Fibroblast of skin of scalp (primary cell): ENCODE results near the gene STYXL1.

Experiments
- DNase-seq: peaks from one replicate; pipeline ENCODE4 v3.0.0-alpha.2; 2013

Gene STYXL1

GRCh38 chr7:75991531-75992082, 56.2 kb downstream of the STYXL1 start:
- no peak for DNase-seq

DNA sequence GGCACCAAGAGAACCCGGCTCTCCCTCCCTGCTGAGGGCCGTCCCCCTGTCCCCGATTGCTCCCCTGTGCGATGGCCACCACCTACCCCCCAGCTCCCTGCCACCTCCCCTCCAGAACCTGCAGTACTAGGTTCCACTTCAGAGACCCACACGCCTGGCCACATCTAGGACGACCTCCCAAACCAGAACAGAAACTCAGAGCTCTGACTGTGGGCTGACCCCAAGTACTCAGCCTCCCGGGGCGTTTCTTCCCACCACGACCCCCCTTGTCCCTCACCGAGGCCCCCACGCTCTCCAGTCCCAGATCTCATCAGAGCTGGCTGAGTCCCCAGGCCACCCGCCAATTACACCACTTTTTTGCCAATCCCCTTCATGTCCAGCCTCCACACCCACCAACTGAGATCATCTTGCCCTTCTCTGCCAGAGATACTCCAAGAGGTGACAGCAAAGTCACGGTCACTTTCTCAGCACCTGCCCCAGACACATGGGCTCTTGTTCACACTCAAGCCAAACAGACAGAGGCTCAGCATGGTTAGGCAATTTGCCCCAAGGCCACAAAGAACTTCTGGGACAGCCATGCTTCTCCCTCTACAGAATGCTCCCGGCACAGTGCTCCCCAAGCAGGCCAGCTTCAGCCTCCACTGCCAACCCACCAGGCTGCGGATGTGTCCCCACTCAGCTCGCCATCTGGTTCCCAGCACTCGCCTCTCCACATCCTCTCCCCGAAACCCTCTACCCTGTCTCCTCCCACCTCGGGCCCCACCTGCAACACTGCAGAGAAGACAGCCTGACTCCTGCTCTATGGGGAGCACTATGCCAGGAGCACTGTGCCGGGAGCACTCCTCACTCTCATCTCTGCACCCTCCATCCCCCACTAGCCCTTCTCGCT, 58.1 kb downstream of the STYXL1 start:
- no peak for DNase-seq

- no peak for DNase-seq
Measured at GRCh38 chr7:75988568-75989499, 59.0 kb downstream of the STYXL1 start.

GRCh38 chr7:75987805-75988567, 59.8 kb downstream of the STYXL1 start:
- DNase-seq, result no peak

GRCh38 chr7:75987026-75987804, 60.6 kb downstream of the STYXL1 start:
- DNase-seq, result no peak

DNA sequence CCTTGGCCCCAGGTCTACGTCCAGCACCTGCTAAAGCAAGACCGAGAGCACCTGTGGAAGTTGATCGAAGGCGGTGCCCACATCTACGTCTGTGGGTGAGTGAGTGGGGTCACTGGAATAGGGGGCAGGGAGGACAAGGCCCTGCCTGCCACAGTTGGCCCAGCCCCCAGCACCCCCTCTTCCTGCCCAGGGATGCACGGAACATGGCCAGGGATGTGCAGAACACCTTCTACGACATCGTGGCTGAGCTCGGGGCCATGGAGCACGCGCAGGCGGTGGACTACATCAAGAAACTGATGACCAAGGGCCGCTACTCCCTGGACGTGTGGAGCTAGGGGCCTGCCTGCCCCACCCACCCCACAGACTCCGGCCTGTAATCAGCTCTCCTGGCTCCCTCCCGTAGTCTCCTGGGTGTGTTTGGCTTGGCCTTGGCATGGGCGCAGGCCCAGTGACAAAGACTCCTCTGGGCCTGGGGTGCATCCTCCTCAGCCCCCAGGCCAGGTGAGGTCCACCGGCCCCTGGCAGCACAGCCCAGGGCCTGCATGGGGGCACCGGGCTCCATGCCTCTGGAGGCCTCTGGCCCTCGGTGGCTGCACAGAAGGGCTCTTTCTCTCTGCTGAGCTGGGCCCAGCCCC, 61.5 kb downstream of the STYXL1 start:
- no peak for DNase-seq

DNA sequence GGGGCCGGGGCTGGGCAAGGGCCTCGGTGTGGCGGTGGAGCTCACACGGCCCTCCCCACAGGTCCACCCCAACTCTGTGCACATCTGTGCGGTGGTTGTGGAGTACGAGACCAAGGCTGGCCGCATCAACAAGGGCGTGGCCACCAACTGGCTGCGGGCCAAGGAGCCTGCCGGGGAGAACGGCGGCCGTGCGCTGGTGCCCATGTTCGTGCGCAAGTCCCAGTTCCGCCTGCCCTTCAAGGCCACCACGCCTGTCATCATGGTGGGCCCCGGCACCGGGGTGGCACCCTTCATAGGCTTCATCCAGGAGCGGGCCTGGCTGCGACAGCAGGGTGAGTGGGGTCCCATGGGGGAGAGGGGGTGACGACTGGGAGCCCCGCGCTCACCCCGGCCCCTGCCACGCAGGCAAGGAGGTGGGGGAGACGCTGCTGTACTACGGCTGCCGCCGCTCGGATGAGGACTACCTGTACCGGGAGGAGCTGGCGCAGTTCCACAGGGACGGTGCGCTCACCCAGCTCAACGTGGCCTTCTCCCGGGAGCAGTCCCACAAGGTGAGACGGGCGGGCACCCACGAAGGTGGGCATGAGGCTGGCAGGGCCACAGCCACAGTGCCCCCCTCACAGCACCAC, 62.2 kb downstream of the STYXL1 start:
- no peak for DNase-seq

- no peak for DNase-seq
Measured at GRCh38 chr7:75985009-75985517, 62.7 kb downstream of the STYXL1 start.

GRCh38 chr7:75984130-75985008, 63.4 kb downstream of the STYXL1 start:
- no peak for DNase-seq

- DNase-seq, result no peak
Measured at GRCh38 chr7:75983471-75984129, 64.2 kb downstream of the STYXL1 start.

GRCh38 chr7:75982306-75983064, 65.3 kb downstream of the STYXL1 start:
- DNase-seq, result no peak

- DNase-seq, result no peak
Measured at GRCh38 chr7:75981453-75982305, 66.1 kb downstream of the STYXL1 start.

- no peak for DNase-seq
Measured at GRCh38 chr7:75981203-75981452, 66.7 kb downstream of the STYXL1 start.

DNA sequence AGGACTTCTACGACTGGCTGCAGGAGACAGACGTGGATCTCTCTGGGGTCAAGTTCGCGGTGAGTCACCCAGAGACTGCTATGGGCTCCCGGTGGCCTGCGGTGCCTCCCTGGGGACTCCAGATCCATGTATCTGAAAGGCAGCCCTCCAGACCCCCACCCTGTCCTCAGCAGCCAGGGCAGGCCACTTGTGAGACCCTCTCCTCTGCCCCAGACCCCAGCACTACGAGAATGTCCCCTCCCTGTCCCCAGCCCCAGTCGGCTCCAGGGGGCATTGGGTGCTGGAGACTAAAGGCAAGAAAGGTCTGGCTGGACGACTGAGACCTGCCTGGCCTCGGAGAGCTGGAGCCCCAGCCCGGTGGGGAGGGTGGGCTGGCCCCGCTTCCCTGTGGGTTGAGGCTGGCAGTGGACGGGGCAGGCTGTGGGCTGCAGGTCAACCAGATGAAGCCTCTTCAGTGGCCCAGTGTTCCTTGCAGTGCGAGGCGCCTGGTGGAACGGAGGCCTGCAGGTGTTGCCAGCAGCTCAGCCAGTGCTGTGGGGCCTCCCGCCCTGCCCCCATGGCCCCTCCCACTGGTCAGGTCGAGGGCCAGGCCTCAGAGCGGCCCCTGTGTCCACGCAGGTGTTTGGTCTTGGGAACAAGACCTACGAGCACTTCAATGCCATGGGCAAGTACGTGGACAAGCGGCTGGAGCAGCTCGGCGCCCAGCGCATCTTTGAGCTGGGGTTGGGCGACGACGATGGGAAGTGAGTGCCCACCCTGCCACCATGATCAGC, 67.2 kb downstream of the STYXL1 start:
- DNase-seq, result no peak

DNA sequence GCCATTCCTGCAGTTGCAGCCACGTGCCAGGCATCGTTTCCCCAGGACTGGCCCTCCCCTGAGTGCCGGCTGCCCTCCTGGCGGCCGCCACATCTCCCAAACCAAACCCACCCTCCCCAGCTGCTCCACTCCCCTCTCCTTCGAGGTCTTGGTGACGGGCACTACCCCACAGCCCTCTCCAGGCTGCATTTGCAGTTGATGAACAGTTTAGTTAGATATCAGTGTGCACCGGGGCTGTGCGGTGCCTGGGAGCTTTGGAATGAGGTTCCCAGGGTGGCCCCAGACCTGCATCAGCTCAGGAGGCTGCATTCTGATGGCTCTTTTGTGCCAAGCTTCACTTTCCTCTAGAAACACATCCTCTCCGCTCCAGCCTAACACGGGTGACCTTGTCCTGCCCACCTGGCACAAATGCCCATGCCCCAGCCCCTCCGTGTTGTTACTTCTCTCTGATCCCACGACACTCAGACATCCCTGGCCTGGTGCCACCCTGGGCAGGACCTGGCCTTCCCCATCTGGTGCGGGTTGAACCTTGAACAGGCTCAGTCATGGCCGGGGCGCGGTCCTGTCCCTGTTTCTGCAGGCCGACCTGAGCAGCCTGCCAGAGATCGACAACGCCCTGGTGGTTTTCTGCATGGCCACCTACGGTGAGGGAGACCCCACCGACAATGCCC, 67.9 kb downstream of the STYXL1 start:
- DNase-seq, result no peak

- peak; percentile 38 for DNase-seq
Measured at GRCh38 chr7:75977743-75978142, 70.1 kb downstream of the STYXL1 start.
